HEK293 (cell line): ENCODE measurements around the gene KCNF1.

Source experiments
- CTCF ChIA-PET: fragments of 350-600 bp; formaldehyde crosslinking; extraction: SDS; loops from one replicate; lab custom pipeline; 2021; ENCODE audit warnings: antibody characterized with exemption; lab: Yijun Ruan, JAX
- POLR2A ChIA-PET: fragments of 300-600 bp; formaldehyde crosslinking; extraction: SDS; loops from one replicate; lab custom pipeline; 2020; ENCODE audit warnings: antibody characterized with exemption, inconsistent platforms; lab: Yijun Ruan, JAX
- H3K27ac ChIP-seq: fragments of 200-500 bp; sonication (Bioruptor generic); 2 replicates; pipeline ENCODE4 v1.5.1; 2014; ENCODE audit warnings: low read depth, low read length, control low read depth, inconsistent platforms; ENCODE audit errors: extremely low read depth
- H3K36me3 ChIP-seq, 2 experiments: fragments of 200-500 bp in 1 of 2; sonication (Bioruptor generic) in 1 of 2; 1 replicate in 1 of 2; 2 replicates in 1 of 2; pipeline ENCODE4 v1.5.1; 2014 to 2017; ENCODE audit warnings: inconsistent platforms in 2 of 2, low read length in 2 of 2; ENCODE audit not compliant: control insufficient read depth in 2 of 2, insufficient read depth in 1 of 2
- H3K4me1 ChIP-seq: fragments of 200-500 bp; sonication (Bioruptor generic); 2 replicates; pipeline ENCODE4 v1.5.1; 2014; ENCODE audit warnings: mild to moderate bottlenecking, low read length, inconsistent platforms; ENCODE audit not compliant: control insufficient read depth, insufficient read depth
- H3K4me3 ChIP-seq: 2 replicates; pipeline ENCODE4 v1.5.1; 2011; ENCODE audit warnings: low read depth, mild to moderate bottlenecking, control low read depth, low read length, moderate library complexity
- H3K9me3 ChIP-seq: fragments of 200-500 bp; sonication (Bioruptor generic); 2 replicates; pipeline ENCODE4 v1.5.1; 2014; ENCODE audit warnings: low read depth, low read length, inconsistent platforms; ENCODE audit not compliant: control insufficient read depth, insufficient read depth
- GLI4 ChIP-seq: fragments of 450-650 bp; formaldehyde crosslinking; IDR thresholded peaks from 2 replicates; pipeline ENCODE4 v1.5.1; 2016; ENCODE audit warnings: missing biosample characterization, missing genetic modification characterization
- SP3 ChIP-seq: fragments of 450-650 bp; formaldehyde crosslinking; IDR thresholded peaks from 2 replicates; pipeline ENCODE4 v1.5.1; 2016; ENCODE audit warnings: missing biosample characterization, missing genetic modification characterization
- ZBTB21 ChIP-seq: fragments of 450-650 bp; formaldehyde crosslinking; IDR thresholded peaks from 2 replicates; pipeline ENCODE4 v1.5.1; 2017; ENCODE audit warnings: missing biosample characterization, missing genetic modification characterization
- ZBTB49 ChIP-seq: fragments of 450-650 bp; formaldehyde crosslinking; IDR thresholded peaks from 2 replicates; pipeline ENCODE4 v1.5.1; 2016; ENCODE audit warnings: missing biosample characterization, missing genetic modification characterization, low read depth
- ZBTB7A ChIP-seq: fragments of 450-650 bp; formaldehyde crosslinking; IDR thresholded peaks from 2 replicates; pipeline ENCODE4 v1.5.1; 2016; ENCODE audit warnings: low read depth, missing biosample characterization, missing genetic modification characterization
- ZFHX2 ChIP-seq: fragments of 450-650 bp; formaldehyde crosslinking; conservative IDR thresholded peaks from 2 replicates; pipeline ENCODE4 v1.5.1; 2016; ENCODE audit warnings: missing biosample characterization, missing genetic modification characterization
- ZFP3 ChIP-seq: fragments of 450-650 bp; formaldehyde crosslinking; IDR thresholded peaks from 2 replicates; pipeline ENCODE4 v1.5.1; 2016; ENCODE audit warnings: low read depth, missing biosample characterization, missing genetic modification characterization
- ZFP69B ChIP-seq: fragments of 450-650 bp; formaldehyde crosslinking; IDR thresholded peaks from 2 replicates; pipeline ENCODE4 v1.5.1; 2016; ENCODE audit warnings: missing biosample characterization, missing genetic modification characterization
- ZNF157 ChIP-seq: fragments of 450-650 bp; formaldehyde crosslinking; IDR thresholded peaks from 2 replicates; pipeline ENCODE4 v1.5.1; 2016; ENCODE audit warnings: missing biosample characterization, missing genetic modification characterization
- ZNF311 ChIP-seq: fragments of 450-650 bp; formaldehyde crosslinking; IDR thresholded peaks from 2 replicates; pipeline ENCODE4 v1.5.1; 2017; ENCODE audit warnings: missing biosample characterization, missing genetic modification characterization, borderline replicate concordance
- ZNF394 ChIP-seq: fragments of 450-650 bp; formaldehyde crosslinking; IDR thresholded peaks from 2 replicates; pipeline ENCODE4 v1.5.1; 2016; ENCODE audit warnings: missing biosample characterization, missing genetic modification characterization, mild to moderate bottlenecking, moderate library complexity, borderline replicate concordance
- ZNF398 ChIP-seq: fragments of 450-650 bp; formaldehyde crosslinking; IDR thresholded peaks from 2 replicates; pipeline ENCODE4 v1.5.1; 2017; ENCODE audit warnings: missing biosample characterization, missing genetic modification characterization
- ZNF449 ChIP-seq: fragments of 450-650 bp; formaldehyde crosslinking; IDR thresholded peaks from 2 replicates; pipeline ENCODE4 v1.5.1; 2017; ENCODE audit warnings: missing biosample characterization, mild to moderate bottlenecking, missing genetic modification characterization, moderate library complexity
- ZNF530 ChIP-seq: fragments of 450-650 bp; formaldehyde crosslinking; IDR thresholded peaks from 2 replicates; pipeline ENCODE4 v1.5.1; 2016; ENCODE audit warnings: low read depth, missing biosample characterization, missing genetic modification characterization
- ZNF548 ChIP-seq: fragments of 450-650 bp; formaldehyde crosslinking; IDR thresholded peaks from 2 replicates; pipeline ENCODE4 v1.5.1; 2016; ENCODE audit warnings: missing biosample characterization, missing genetic modification characterization
- ZNF561 ChIP-seq: fragments of 450-650 bp; IDR thresholded peaks from 2 replicates; pipeline ENCODE4 v1.5.1; 2018; ENCODE audit warnings: missing biosample characterization, missing genetic modification characterization, borderline replicate concordance
- ZNF645 ChIP-seq: fragments of 450-650 bp; formaldehyde crosslinking; IDR thresholded peaks from 2 replicates; pipeline ENCODE4; 2016; ENCODE audit warnings: missing biosample characterization, missing genetic modification characterization
- ZNF701 ChIP-seq: fragments of 450-650 bp; formaldehyde crosslinking; IDR thresholded peaks from 2 replicates; pipeline ENCODE4 v1.5.1; 2016; ENCODE audit warnings: missing biosample characterization, missing genetic modification characterization
- ZNF707 ChIP-seq: fragments of 450-650 bp; formaldehyde crosslinking; IDR thresholded peaks from 2 replicates; pipeline ENCODE4 v1.5.1; 2016; ENCODE audit warnings: missing biosample characterization, missing genetic modification characterization
- ZNF776 ChIP-seq: fragments of 450-650 bp; formaldehyde crosslinking; IDR thresholded peaks from 2 replicates; pipeline ENCODE4 v1.5.0; 2017; ENCODE audit warnings: missing biosample characterization, missing genetic modification characterization, borderline replicate concordance
- ZSCAN16 ChIP-seq: fragments of 450-650 bp; formaldehyde crosslinking; IDR thresholded peaks from 2 replicates; pipeline ENCODE4 v1.5.1; 2016; ENCODE audit warnings: missing biosample characterization, missing genetic modification characterization
- TF ChIP-seq, protein P1 (sequence below): fragments of 450-650 bp; formaldehyde crosslinking; IDR thresholded peaks from 2 replicates; pipeline ENCODE4 v1.5.1; 2016; ENCODE audit warnings: missing biosample characterization, missing genetic modification characterization, low read depth
- TF ChIP-seq, protein P2 (sequence below): fragments of 450-650 bp; formaldehyde crosslinking; IDR thresholded peaks from 2 replicates; pipeline ENCODE4 v1.5.1; 2016; ENCODE audit warnings: missing biosample characterization, missing genetic modification characterization

The KCNF1 gene

GRCh38 chr2:10887476-10887875, 24.3 kb upstream of the KCNF1 start:
- no peaks in the 10 kb centered on the region for H3K4me1 ChIP-seq
- no peak for TF ChIP-seq ZNF530 (tag by site-specific recombination)
- no peak for TF ChIP-seq SP3 (tag by site-specific recombination)
- TF ChIP-seq ZNF398 (tag by site-specific recombination), result no peak
- TF ChIP-seq ZFP69B, result no peak
- TF ChIP-seq ZBTB21 (tag by site-specific recombination), result no peak
- TF ChIP-seq ZNF561 (tag by site-specific recombination), result no peak
- TF ChIP-seq ZNF394 (tag by site-specific recombination), result no peak
- no peak for TF ChIP-seq ZNF701 (tag by site-specific recombination)
- TF ChIP-seq ZFP3 (tag by site-specific recombination), result no peak
- no peak for TF ChIP-seq GLI4 (tag by site-specific recombination)
- no peak for TF ChIP-seq ZNF449 (tag by site-specific recombination)
- TF ChIP-seq ZNF548 (tag by site-specific recombination), result no peak
- TF ChIP-seq ZNF707 (tag by site-specific recombination), result no peak
- TF ChIP-seq, protein P1, sequence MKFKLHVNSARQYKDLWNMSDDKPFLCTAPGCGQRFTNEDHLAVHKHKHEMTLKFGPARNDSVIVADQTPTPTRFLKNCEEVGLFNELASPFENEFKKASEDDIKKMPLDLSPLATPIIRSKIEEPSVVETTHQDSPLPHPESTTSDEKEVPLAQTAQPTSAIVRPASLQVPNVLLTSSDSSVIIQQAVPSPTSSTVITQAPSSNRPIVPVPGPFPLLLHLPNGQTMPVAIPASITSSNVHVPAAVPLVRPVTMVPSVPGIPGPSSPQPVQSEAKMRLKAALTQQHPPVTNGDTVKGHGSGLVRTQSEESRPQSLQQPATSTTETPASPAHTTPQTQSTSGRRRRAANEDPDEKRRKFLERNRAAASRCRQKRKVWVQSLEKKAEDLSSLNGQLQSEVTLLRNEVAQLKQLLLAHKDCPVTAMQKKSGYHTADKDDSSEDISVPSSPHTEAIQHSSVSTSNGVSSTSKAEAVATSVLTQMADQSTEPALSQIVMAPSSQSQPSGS (tag by site-specific recombination), result no peak
- no peak for TF ChIP-seq ZNF645 (tag by site-specific recombination)
- TF ChIP-seq ZSCAN16, result no peak
- no peak for TF ChIP-seq ZNF157
- TF ChIP-seq ZNF311 (tag by site-specific recombination), result no peak
- TF ChIP-seq ZNF776 (tag by site-specific recombination), result no peak
- ChIA-PET POLR2A (no interaction called here), CTCF (interaction anchor here (0.6 to 1.1 kb wide), 2 partner anchors 11 to 22 kb away, joined by 3 read pairs; no protein-coding TSS in a partner anchor)
- H3K27ac ChIP-seq, result no peak overlapping the region
- no peaks in the 10 kb centered on the region for H3K9me3 ChIP-seq
- H3K4me3 ChIP-seq, result no peak overlapping the region
- no peaks in the 10 kb centered on the region for H3K36me3 ChIP-seq

- POLR2A ChIA-PET, result no interaction called here
- TF ChIP-seq ZBTB49 (tag by site-specific recombination) (no peak), ZFHX2 (peak; percentile 52; the same call in 1 of the 2 replicates), ZNF701 (tag by site-specific recombination) (no peak), ZNF776 (tag by site-specific recombination) (no peak), ZBTB7A (no peak)
- TF ChIP-seq, protein P2, sequence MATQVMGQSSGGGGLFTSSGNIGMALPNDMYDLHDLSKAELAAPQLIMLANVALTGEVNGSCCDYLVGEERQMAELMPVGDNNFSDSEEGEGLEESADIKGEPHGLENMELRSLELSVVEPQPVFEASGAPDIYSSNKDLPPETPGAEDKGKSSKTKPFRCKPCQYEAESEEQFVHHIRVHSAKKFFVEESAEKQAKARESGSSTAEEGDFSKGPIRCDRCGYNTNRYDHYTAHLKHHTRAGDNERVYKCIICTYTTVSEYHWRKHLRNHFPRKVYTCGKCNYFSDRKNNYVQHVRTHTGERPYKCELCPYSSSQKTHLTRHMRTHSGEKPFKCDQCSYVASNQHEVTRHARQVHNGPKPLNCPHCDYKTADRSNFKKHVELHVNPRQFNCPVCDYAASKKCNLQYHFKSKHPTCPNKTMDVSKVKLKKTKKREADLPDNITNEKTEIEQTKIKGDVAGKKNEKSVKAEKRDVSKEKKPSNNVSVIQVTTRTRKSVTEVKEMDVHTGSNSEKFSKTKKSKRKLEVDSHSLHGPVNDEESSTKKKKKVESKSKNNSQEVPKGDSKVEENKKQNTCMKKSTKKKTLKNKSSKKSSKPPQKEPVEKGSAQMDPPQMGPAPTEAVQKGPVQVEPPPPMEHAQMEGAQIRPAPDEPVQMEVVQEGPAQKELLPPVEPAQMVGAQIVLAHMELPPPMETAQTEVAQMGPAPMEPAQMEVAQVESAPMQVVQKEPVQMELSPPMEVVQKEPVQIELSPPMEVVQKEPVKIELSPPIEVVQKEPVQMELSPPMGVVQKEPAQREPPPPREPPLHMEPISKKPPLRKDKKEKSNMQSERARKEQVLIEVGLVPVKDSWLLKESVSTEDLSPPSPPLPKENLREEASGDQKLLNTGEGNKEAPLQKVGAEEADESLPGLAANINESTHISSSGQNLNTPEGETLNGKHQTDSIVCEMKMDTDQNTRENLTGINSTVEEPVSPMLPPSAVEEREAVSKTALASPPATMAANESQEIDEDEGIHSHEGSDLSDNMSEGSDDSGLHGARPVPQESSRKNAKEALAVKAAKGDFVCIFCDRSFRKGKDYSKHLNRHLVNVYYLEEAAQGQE (tag by site-specific recombination), result no peak
Measured at GRCh38 chr2:10889651-10890215, 22.0 kb upstream of the KCNF1 start.

More at GRCh38 chr2:10889651-10890215, 22.0 kb upstream of the KCNF1 start:
- Histone ChIP-seq H3K36me3 (no peaks in the 10 kb centered on the region), H3K9me3 (no peaks in the 10 kb centered on the region), H3K27ac (no peak overlapping the region), H3K4me3 (no peak overlapping the region), H3K4me1 (no peaks in the 10 kb centered on the region)
- CTCF ChIA-PET, result interaction anchor here (0.6 to 0.9 kb wide), 2 partner anchors 9 to 19 kb away, joined by 3 read pairs; no protein-coding TSS in a partner anchor
